Ishikawa (cell line): ENCODE measurements around the gene HOXD13.

Experiments used
- CEBPB ChIP-seq: IDR thresholded peaks from 2 replicates; pipeline ENCODE4 v1.6.1; 2012
- CREB1 ChIP-seq: IDR thresholded peaks from 2 replicates; pipeline ENCODE4 v1.6.1; 2012; ENCODE audit warnings: low read depth
- EGR1 ChIP-seq: IDR thresholded peaks from 2 replicates; pipeline ENCODE4 v1.6.1; 2012
- EP300 ChIP-seq: IDR thresholded peaks from 2 replicates; pipeline ENCODE4 v1.6.1; 2012; ENCODE audit warnings: borderline replicate concordance
- FOXM1 ChIP-seq: IDR thresholded peaks from 2 replicates; pipeline ENCODE4 v1.6.1; 2012; ENCODE audit warnings: low read depth, borderline replicate concordance
- NFIC ChIP-seq: IDR thresholded peaks from 2 replicates; pipeline ENCODE4 v1.6.1; 2012
- RAD21 ChIP-seq: IDR thresholded peaks from 2 replicates; pipeline ENCODE4 v1.6.1; 2012; ENCODE audit warnings: low read depth
- TAF1 ChIP-seq: IDR thresholded peaks from 2 replicates; pipeline ENCODE4 v1.6.1; 2012; ENCODE audit warnings: low read depth, mild to moderate bottlenecking
- TCF12 ChIP-seq: IDR thresholded peaks from 2 replicates; pipeline ENCODE4 v1.6.1; 2012; ENCODE audit warnings: low read depth
- TEAD4 ChIP-seq: IDR thresholded peaks from 2 replicates; pipeline ENCODE4 v1.6.1; 2012
- USF1 ChIP-seq: IDR thresholded peaks from 2 replicates; pipeline ENCODE4 v1.6.1; 2012
- YY1 ChIP-seq: IDR thresholded peaks from 2 replicates; pipeline ENCODE4 v1.6.1; 2012; ENCODE audit warnings: low read depth
- ZBTB7A ChIP-seq: IDR thresholded peaks from 2 replicates; pipeline ENCODE4 v1.6.1; 2012; ENCODE audit warnings: low read depth
- TF ChIP-seq, protein P1 (sequence below): IDR thresholded peaks from 2 replicates; pipeline ENCODE4 v1.6.1; 2012
- TF ChIP-seq, protein P2 (sequence below): IDR thresholded peaks from 2 replicates; pipeline ENCODE4 v1.6.1; 2012; ENCODE audit warnings: low read depth, mild to moderate bottlenecking

The HOXD13 gene

DNA sequence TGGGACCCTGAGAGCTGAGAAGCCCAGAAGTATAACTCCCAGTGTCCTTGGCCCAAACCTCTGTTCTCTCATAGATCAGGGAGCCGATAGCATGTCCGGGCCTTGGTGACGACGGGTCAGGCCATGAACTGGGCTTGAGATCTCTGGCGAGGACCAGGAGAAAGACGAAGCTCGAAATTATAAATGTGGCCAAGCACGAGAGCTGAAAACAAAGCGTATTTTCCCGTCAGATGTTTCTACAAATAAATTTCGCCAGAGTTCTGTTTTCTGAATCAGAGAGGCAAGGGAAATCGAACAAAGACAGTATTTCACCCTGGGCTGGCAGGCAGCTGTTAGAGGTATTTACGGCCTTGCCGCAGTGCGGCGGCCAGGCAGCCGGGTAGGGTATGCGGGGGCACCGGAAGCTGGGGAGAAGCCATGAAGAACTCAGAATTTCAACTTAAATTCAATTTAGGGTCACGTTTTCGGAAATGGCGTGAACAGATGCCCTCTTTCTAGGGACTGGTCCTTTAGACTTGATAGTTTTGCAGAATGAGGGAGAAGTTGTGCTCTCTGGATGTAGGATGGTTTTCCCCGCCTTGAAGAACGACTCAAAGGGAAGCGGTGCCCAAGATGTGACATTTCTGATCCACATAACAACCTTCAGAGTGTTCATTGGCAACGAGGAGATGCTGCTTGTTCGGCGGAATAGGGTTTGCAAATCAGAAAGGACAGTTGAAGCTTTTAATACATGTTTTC lies 46.6 kb downstream of the HOXD13 start:
- TF ChIP-seq CREB1 = no peak
- TF ChIP-seq FOXM1 = no peak
- TF ChIP-seq, protein P1, sequence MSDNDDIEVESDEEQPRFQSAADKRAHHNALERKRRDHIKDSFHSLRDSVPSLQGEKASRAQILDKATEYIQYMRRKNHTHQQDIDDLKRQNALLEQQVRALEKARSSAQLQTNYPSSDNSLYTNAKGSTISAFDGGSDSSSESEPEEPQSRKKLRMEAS = no peak
- no peak for TF ChIP-seq TCF12
- TF ChIP-seq RAD21 = no peak
- TF ChIP-seq, protein P2, sequence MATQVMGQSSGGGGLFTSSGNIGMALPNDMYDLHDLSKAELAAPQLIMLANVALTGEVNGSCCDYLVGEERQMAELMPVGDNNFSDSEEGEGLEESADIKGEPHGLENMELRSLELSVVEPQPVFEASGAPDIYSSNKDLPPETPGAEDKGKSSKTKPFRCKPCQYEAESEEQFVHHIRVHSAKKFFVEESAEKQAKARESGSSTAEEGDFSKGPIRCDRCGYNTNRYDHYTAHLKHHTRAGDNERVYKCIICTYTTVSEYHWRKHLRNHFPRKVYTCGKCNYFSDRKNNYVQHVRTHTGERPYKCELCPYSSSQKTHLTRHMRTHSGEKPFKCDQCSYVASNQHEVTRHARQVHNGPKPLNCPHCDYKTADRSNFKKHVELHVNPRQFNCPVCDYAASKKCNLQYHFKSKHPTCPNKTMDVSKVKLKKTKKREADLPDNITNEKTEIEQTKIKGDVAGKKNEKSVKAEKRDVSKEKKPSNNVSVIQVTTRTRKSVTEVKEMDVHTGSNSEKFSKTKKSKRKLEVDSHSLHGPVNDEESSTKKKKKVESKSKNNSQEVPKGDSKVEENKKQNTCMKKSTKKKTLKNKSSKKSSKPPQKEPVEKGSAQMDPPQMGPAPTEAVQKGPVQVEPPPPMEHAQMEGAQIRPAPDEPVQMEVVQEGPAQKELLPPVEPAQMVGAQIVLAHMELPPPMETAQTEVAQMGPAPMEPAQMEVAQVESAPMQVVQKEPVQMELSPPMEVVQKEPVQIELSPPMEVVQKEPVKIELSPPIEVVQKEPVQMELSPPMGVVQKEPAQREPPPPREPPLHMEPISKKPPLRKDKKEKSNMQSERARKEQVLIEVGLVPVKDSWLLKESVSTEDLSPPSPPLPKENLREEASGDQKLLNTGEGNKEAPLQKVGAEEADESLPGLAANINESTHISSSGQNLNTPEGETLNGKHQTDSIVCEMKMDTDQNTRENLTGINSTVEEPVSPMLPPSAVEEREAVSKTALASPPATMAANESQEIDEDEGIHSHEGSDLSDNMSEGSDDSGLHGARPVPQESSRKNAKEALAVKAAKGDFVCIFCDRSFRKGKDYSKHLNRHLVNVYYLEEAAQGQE = no peak
- TF ChIP-seq ZBTB7A = no peak
- no peak for TF ChIP-seq YY1
- TF ChIP-seq TEAD4 = no peak
- no peak for TF ChIP-seq EP300
- TF ChIP-seq TAF1 = no peak
- TF ChIP-seq NFIC = no peak
- no peak for TF ChIP-seq EGR1
- TF ChIP-seq USF1 = no peak
- TF ChIP-seq CEBPB = no peak

- TF ChIP-seq NFIC (no peak), TCF12 (no peak), FOXM1 (no peak), ZBTB7A (no peak), TEAD4 (no peak), CREB1 (no peak), TAF1 (no peak), EGR1 (no peak), YY1 (no peak)
- TF ChIP-seq, protein P1 = no peak
Measured at GRCh38 chr2:176139661-176140512, 47.4 kb downstream of the HOXD13 start.

DNA sequence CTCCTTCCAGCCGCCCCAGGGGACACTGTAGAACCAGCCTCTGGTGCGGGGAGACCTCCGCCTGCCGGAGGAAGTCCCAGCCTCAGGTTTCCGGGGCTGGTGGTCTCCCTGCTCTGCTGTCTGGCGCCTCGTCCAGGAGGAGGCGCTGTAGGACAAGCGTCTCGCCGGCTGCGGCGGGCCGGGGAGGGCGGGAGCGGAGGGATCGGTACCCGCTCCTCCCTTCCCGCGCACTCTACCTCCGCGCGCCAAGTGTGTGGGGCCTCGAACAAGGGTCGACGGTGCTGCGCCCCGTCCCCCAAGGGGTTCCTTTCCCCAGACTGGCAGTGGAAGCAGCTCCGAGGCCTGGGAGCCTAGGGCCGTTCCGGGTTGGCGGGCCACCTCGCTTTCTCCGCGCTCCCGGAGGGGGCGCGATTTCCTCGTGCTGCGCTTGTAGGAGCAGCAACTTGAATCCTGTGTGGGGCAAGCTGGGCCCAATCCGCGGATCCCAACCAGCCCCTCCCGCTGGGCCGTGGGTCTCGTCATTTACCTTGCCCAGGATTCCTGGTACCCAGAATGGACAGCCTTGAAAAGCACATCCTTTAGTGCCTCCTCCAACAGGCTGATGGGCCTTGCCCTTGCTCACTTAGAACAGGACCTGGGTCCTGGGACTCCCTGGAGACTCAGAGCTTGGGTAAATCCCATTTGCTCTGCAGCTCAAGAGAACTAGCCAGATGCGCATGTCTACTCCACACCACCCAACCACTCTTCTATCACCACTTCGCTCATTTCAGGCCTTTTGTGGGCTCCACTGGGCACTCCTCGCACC lies 48.2 kb downstream of the HOXD13 start:
- TF ChIP-seq TCF12 (no peak), TAF1 (no peak), USF1 (no peak), NFIC (no peak), RAD21 (peak; percentile 86), EGR1 (no peak), EP300 (peak; percentile 13; the same call in 1 of the 2 replicates), FOXM1 (no peak), TEAD4 (no peak), ZBTB7A (peak; percentile 93), CEBPB (no peak), CREB1 (no peak), YY1 (no peak)
- TF ChIP-seq, protein P2 = no peak
- TF ChIP-seq, protein P1 = peak; percentile 81

DNA sequence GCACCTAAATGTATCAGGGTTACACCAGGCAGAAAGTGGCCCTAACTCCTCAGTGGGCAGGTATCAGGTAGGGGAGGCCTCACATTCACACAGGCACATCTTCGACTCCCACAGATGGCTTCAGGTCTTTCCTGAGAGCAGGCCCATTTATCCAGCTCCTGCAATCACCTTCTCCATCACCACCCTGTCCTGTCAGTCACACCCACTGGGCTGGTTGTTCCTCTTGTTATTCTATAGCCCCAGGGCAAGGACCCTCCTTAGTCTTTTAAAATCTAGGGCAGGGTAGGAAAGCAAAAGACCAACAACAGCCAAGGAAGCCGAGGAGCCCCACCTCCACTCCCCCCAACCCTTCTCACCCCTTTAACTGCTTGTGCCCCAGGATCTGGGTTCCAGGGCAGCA lies 49.8 kb downstream of the HOXD13 start:
- TF ChIP-seq ZBTB7A = no peak
- TF ChIP-seq FOXM1 = no peak
- TF ChIP-seq EGR1 = no peak
- no peak for TF ChIP-seq NFIC
- TF ChIP-seq, protein P1 = no peak
- no peak for TF ChIP-seq USF1
- no peak for TF ChIP-seq EP300
- TF ChIP-seq TAF1 = no peak
- TF ChIP-seq TEAD4 = no peak
- TF ChIP-seq TCF12 = no peak
- no peak for TF ChIP-seq YY1
- no peak for TF ChIP-seq CREB1
- no peak for TF ChIP-seq CEBPB
- TF ChIP-seq, protein P2 = no peak
- TF ChIP-seq RAD21 = no peak
